Esophagus squamous epithelium (tissue), 4 donors: ENCODE results near the gene SPP1.

ENCODE experiments used
- POLR2A ChIP-seq, 4 donors: fragments of 450-650 bp; IDR thresholded peaks; one replicate each; pipeline ENCODE4 v1.6.1; 2017; ENCODE audit warnings: antibody characterized with exemption in 4 of 4, mild to moderate bottlenecking in 4 of 4, moderate library complexity in 3 of 4
- TF ChIP-seq, protein P1 (sequence below), 6 experiments: fragments of 450-650 bp in 4 of 6; fragments of 200-600 bp in 2 of 6; sonication (generic) in 2 of 6; IDR thresholded peaks; one replicate each; pipeline ENCODE4 v1.5.1; 2016 to 2019; ENCODE audit warnings: antibody characterized with exemption in 6 of 6, mild to moderate bottlenecking in 4 of 6, moderate library complexity in 4 of 6

GRCh38 chr4:87961993-87962392 lies 13.5 kb upstream of the SPP1 start:
- no peak for TF ChIP-seq POLR2A (IDR thresholded peaks at IDR 0.05)
- TF ChIP-seq, protein P1, sequence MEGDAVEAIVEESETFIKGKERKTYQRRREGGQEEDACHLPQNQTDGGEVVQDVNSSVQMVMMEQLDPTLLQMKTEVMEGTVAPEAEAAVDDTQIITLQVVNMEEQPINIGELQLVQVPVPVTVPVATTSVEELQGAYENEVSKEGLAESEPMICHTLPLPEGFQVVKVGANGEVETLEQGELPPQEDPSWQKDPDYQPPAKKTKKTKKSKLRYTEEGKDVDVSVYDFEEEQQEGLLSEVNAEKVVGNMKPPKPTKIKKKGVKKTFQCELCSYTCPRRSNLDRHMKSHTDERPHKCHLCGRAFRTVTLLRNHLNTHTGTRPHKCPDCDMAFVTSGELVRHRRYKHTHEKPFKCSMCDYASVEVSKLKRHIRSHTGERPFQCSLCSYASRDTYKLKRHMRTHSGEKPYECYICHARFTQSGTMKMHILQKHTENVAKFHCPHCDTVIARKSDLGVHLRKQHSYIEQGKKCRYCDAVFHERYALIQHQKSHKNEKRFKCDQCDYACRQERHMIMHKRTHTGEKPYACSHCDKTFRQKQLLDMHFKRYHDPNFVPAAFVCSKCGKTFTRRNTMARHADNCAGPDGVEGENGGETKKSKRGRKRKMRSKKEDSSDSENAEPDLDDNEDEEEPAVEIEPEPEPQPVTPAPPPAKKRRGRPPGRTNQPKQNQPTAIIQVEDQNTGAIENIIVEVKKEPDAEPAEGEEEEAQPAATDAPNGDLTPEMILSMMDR (IDR thresholded peaks at IDR 0.05), result no peak
